ENCODE results near the gene PNPO. TPM values are rescaled to one million over a fixed set of nuclear protein-coding genes. Genes with fewer than 3 reads are reported as not detected.
"Not testable (repeated sequence)": the region's sequence is repeated elsewhere in the genome, so short reads cannot be mapped to it uniquely, and the experiment has no call there.

PNPO gene
- total RNA-seq, 1 experiment from 2014 or later, result 55.6 TPM

- no peak for DNase-seq (ENCODE audit: low read depth)
Measured at GRCh38 chr17:47973541-47973940, 32.2 kb downstream of the PNPO start.

DNA sequence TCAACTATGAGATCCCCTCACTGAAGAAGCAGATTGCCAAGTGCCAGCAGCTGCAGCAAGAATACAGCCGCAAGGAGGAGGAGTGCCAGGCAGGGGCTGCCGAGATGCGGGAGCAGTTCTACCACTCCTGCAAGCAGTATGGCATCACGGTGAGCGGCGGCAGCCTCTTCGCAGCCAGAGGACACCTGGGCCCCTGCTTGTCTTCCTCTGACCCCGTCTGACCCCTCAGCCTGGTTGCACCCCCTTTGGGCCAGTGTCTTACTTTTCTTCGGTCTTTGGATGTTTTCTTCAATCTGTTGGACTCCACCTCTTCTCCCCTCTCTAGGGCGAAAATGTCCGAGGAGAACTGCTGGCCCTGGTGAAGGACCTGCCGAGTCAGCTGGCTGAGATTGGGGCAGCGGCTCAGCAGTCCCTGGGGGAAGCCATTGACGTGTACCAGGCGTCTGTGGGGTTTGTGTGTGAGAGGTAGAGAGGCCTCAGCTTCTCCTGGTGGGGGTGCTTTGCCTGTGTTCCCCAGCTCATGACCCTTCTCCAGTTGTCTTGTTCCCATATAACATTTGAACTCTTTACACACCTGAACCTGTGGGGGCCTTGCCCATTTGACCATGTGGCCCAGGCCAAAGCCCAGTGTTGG is 33.9 kb downstream of the PNPO start:
- no peak for DNase-seq (ENCODE audit: low read depth)

GRCh38 chr17:47975823-47976205 is 34.4 kb downstream of the PNPO start:
- DNase-seq (ENCODE audit: low read depth), result no peak

DNA sequence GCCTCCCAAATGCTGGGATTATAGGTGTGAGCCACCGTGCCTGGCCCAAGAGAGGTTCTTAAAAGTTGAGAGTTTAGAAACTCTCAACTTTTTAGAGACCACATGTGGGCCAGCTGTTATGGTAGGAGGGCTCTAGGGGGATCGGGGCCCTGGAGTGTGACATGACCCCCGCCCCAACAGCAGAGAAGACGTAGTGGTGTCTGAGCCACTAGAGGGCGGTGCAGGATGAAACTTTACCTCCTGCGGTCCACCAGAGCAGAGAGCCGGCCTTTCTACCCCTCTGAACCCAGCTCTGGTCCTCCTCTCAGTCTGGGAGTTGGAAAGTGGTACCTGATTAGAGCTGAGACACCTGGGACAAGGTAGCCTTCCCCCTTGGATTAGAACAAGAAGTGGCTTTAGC is 37.0 kb downstream of the PNPO start:
- DNase-seq (ENCODE audit: low read depth), result peak; percentile 47

GRCh38 chr17:47980541-47980940 is 39.2 kb downstream of the PNPO start:
- no peak for DNase-seq (ENCODE audit: low read depth)

- no peak for DNase-seq (ENCODE audit: low read depth)
Measured at GRCh38 chr17:47981462-47981861, 40.1 kb downstream of the PNPO start.

DNA sequence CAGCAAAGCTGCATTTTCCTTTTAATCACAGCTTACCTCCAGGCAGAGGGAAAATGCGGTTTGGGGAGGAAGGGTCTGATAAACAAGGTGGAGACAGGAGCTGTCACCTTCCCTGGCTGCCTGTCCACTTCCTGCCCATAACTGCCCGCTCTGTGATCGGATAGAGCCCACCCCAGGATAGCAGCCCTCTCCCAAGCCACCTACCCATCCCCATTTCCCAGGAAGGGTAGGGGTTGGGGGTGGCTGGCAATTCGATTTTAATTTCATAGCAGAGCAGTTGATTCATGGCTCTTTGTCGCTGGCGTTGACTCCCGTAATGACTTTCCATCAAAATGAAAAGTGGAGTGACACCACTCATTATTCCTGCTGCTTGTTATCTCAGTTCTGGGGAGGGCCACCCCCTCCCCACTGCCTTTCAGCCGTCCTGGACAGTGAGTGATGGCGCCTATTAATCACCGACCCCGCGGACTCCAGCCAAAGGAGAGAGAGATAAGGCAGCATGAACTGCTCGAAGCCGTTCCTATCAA is 40.8 kb downstream of the PNPO start:
- no peak for DNase-seq (ENCODE audit: low read depth)

- peak; percentile 30 for DNase-seq (ENCODE audit: low read depth)
Measured at GRCh38 chr17:47982645-47983390, 41.4 kb downstream of the PNPO start.

DNA sequence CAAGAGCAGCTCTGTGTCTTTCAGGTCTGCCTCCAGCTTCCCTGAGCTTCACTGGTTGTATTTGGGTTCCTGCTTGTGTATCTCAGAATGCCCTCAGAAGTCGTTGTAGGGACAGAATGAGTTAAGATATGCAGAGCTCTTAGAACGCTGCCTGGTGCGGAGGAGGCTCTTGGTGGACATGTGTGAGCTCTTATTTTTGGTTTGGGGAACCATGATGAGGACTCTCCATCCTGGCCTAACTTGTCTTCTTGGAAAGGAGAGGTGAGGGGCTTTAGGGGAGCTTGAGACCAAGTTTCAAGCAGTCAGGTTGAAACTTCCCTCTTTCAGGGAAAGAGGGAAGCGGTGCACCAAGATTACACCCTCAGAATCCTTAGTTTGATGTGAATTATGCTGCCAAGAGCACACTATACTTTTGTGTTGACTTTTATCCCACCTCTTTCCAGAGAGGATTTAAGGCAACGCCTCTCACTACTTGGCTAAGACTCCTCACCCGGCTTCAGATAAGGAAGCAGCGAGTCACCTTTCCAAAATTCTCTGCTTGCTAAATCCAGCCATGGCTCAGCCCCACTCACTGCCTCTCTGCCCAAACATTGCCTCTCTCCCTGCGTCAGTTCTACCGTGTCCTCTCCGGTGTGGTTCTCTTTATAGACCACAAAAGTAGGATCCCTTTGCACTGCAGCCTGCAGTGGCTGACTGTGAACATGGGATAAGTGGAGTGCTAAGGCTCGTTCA is 42.3 kb downstream of the PNPO start:
- DNase-seq (ENCODE audit: low read depth), result no peak

GRCh38 chr17:47986520-47986919 is 45.1 kb downstream of the PNPO start:
- no peak for DNase-seq (ENCODE audit: low read depth)

- no peak for DNase-seq (ENCODE audit: low read depth)
Measured at GRCh38 chr17:47987240-47987835, 46.0 kb downstream of the PNPO start.

DNA sequence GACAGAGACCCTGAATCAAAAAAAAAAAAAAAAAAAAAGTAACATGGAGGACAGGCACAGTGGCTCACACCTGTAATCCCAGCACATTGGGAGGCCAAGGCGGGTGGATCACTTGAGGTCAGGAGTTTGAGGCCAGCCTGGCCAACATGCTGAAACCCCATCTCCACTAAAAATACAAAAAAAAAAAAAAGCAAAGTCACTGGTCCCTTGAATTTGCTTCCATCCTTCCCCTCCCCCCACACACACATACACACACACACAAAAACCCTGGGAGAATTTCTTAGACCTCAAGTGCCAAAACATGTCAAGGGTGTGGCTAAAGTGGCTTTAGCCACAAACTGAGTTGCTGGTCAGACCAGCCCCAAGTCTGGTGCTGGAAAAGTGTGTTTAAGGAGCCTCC is 47.1 kb downstream of the PNPO start:
- DNase-seq (ENCODE audit: low read depth), result not testable (repeated sequence)

- DNase-seq (ENCODE audit: low read depth), result no peak
Measured at GRCh38 chr17:47989159-47989558, 47.8 kb downstream of the PNPO start.

DNA sequence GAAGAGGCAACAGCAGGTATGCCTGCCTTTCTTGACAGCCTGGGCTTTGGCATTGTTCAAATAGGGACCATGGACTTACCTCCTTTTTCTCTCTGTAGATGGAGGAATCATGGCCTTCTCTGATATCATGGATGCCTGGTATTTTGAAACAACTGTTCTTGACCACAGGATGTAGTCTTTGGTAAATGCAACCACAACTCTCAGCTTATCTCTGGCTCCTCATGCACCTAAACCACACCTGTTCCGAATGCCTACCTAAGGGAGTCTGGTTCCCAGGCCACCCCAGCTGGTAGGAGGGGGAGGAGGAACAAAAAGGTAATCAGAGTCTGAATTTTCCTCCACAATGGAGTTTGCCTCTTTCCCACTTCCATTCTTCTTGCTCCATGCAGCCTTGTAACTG is 48.3 kb downstream of the PNPO start:
- no peak for DNase-seq (ENCODE audit: low read depth)

DNA sequence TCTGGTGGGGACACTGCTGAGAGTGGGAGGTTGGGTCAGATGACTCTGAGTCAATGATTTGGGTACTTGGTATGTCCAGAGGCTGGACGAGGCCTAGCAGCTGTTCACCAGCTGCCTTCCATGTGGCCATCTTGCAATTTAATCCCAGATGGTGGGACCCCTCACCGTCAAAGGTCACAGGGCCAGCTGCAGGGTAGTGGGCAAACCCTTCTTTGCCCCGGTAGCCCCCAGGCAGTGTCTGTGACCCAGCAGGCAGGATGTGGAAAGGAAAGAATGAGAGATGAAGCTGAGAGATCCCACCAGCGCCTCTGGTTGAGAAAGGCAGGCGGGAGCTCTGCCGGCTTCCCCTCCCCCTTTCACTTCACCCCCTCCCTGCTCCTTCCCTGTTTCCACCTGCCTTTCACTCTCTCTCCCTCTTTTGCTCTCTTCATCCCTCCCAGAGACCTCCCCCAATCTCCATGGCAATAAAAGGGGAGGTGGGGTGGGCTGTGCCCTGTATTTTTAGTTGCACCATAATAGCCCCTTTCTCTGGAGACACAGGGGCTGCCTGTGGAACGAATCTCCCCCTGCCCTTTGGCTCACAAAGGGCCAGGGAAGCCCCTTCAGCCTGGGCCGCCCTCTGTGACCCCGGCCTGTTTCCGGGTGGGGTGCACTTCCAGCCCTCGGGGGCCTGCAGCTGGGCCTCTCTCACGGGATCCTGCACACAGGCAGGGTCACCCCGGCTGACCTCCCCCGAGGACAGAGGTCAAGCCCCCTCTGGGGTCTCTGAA is 49.8 kb downstream of the PNPO start:
- no peak for DNase-seq (ENCODE audit: low read depth)

DNA sequence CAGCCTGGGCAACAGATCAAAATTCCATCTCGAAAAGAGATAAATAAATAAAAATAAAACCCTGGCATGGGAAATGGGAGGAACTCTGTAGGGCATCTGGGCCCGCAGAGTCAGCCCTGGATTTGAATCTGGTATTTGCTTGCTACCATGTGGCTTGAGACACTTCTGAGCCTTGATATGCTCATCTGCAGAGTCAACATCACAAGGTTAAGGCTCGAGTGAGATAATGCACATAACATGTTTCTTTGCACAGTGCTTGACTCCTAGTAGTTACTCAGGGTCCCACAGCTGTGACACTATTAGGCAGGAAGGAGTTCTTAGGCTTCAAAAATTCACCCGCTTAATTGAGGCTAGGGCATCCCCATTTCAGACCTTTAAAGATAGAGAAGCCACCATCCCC is 50.8 kb downstream of the PNPO start:
- no peak for DNase-seq (ENCODE audit: low read depth)

- DNase-seq (ENCODE audit: low read depth), result no peak
Measured at GRCh38 chr17:47993031-47993564, 51.7 kb downstream of the PNPO start.

DNA sequence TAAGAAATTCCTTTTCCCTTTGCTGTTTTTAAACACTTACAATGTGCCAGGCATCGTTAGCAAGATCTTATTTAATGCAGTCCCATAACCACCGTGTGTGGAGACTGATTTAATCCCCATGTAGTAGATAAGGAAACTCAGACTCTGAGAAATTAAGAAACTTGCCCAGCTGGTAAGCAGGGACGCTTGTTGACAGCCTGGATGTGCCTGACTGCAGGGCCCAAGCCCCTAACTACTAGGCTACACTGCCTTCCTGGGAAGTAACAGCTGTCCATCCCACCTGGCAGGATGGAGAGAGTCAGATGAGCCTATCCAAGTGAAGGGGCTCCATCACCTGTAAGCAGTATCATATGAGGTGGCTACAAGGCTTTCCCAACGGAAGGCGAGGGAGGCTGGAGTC is 52.6 kb downstream of the PNPO start:
- DNase-seq (ENCODE audit: low read depth), result no peak

DNA sequence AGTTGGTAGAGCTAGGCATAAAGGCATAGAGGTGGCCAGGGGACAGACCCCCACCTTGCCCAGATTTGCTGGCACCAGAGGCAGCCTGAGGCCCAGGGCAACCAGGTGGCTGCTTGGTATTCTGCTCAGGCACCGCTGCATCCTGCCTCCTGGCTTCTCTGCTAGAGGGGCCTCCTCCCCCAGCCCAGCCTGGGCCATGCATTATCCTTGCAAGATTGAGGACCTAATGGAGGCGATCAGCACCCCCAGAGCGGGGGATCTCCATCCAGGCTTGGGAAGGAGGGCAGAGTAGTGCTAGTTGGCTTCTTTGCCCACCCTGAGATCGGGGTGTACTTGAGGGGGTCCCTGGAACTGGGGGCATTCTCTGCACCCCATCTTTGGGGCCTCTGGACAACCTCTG is 53.4 kb downstream of the PNPO start:
- DNase-seq (ENCODE audit: low read depth), result no peak

DNA sequence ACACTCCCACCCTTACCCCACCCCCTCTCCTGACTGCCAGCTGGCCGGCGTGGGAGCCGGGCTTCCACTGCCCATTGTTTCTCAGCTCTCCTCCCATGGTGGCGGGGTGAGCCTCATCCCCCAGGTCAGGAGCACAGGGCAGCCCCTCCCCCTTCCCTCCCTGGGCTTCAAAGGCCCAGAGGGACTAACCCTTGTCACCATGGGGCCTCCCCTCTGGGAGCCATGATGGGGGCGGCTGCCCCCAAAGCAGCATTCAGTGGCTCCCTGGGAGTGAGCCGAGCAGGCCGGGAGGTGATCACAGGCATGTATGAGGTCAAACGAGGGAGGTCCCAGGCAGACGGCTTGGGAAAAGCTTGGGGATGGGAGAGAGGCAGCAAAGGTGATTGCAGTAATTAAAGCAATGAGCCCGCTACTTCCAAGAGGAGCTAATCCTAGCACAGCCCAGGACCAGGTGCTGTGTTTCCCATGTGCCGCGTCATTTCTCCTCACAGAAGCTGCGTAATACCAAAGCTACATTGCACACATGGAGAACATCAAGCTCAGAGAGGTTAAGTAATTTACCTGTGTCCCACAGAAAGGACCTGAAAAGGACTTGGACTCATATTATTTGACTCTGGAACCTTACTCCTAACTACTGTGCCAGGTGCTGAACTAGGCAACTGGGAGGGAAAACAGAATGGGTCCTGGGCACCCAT is 54.0 kb downstream of the PNPO start:
- DNase-seq (ENCODE audit: low read depth), result no peak
